Ishikawa (cell line): Measurements from ENCODE around the gene FLACC1.

ENCODE experiments used
- CEBPB ChIP-seq: IDR thresholded peaks from 2 replicates; pipeline ENCODE4 v1.6.1; 2012
- CREB1 ChIP-seq: IDR thresholded peaks from 2 replicates; pipeline ENCODE4 v1.6.1; 2012; ENCODE audit warnings: low read depth
- EGR1 ChIP-seq: IDR thresholded peaks from 2 replicates; pipeline ENCODE4 v1.6.1; 2012
- EP300 ChIP-seq: IDR thresholded peaks from 2 replicates; pipeline ENCODE4 v1.6.1; 2012; ENCODE audit warnings: borderline replicate concordance
- FOXM1 ChIP-seq: IDR thresholded peaks from 2 replicates; pipeline ENCODE4 v1.6.1; 2012; ENCODE audit warnings: low read depth, borderline replicate concordance
- NFIC ChIP-seq: IDR thresholded peaks from 2 replicates; pipeline ENCODE4 v1.6.1; 2012
- RAD21 ChIP-seq: IDR thresholded peaks from 2 replicates; pipeline ENCODE4 v1.6.1; 2012; ENCODE audit warnings: low read depth
- REST ChIP-seq: IDR thresholded peaks from 2 replicates; pipeline ENCODE4 v1.6.1; 2012; ENCODE audit warnings: low read depth, mild to moderate bottlenecking
- TAF1 ChIP-seq: IDR thresholded peaks from 2 replicates; pipeline ENCODE4 v1.6.1; 2012; ENCODE audit warnings: low read depth, mild to moderate bottlenecking
- TCF12 ChIP-seq: IDR thresholded peaks from 2 replicates; pipeline ENCODE4 v1.6.1; 2012; ENCODE audit warnings: low read depth
- TEAD4 ChIP-seq: IDR thresholded peaks from 2 replicates; pipeline ENCODE4 v1.6.1; 2012
- USF1 ChIP-seq: IDR thresholded peaks from 2 replicates; pipeline ENCODE4 v1.6.1; 2012
- YY1 ChIP-seq: IDR thresholded peaks from 2 replicates; pipeline ENCODE4 v1.6.1; 2012; ENCODE audit warnings: low read depth
- ZBTB7A ChIP-seq: IDR thresholded peaks from 2 replicates; pipeline ENCODE4 v1.6.1; 2012; ENCODE audit warnings: low read depth
- TF ChIP-seq, protein P1 (sequence below): IDR thresholded peaks from 2 replicates; pipeline ENCODE4 v1.6.1; 2012

FLACC1 gene

DNA sequence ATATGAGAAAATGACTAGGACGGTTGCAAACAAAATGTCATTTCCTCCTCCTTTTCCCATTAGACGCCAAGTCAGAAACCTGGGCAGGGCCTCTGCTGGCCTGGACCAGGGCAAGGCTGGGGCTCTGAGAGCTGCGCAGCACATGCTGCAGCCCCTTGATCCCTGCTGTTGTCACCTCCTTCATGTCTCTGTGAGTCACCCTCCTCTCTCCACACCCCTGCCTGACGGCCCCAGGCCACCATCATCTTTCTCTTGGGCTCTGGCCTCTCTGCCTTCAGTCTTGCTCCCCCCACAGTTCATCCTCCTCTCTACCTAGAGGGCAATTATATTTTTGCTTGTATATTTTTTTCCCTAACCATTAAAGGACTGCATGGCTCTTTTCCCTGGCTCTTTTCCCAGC is 10.0 kb downstream of the FLACC1 start:
- TF ChIP-seq TCF12: no peak
- TF ChIP-seq CEBPB: no peak

- TF ChIP-seq TCF12 (no peak), EGR1 (no peak), USF1 (no peak), ZBTB7A (no peak), FOXM1 (no peak), EP300 (no peak), REST (no peak), TAF1 (no peak), CEBPB (no peak), NFIC (no peak), YY1 (no peak), TEAD4 (no peak), CREB1 (no peak), RAD21 (no peak)
- TF ChIP-seq, protein P1, sequence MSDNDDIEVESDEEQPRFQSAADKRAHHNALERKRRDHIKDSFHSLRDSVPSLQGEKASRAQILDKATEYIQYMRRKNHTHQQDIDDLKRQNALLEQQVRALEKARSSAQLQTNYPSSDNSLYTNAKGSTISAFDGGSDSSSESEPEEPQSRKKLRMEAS: no peak
These were observed 11.4 kb downstream of the FLACC1 start for GRCh38 chr2:201345625-201346213.

GRCh38 chr2:201344663-201345366 is 12.3 kb downstream of the FLACC1 start:
- TF ChIP-seq RAD21: peak; percentile 12; the same call in 1 of the 2 replicates
- no peak for TF ChIP-seq CEBPB

- TF ChIP-seq FOXM1 (no peak), NFIC (no peak), CEBPB (no peak), USF1 (no peak), REST (no peak), CREB1 (no peak), EGR1 (no peak), EP300 (no peak), TAF1 (no peak)
- TF ChIP-seq, protein P1: no peak
These were observed 13.6 kb downstream of the FLACC1 start for GRCh38 chr2:201343559-201343958.

- no peak for TF ChIP-seq TAF1
- TF ChIP-seq ZBTB7A: no peak
- no peak for TF ChIP-seq CREB1
- no peak for TF ChIP-seq CEBPB
- TF ChIP-seq TCF12: no peak
- no peak for TF ChIP-seq RAD21
- TF ChIP-seq EGR1: no peak
- no peak for TF ChIP-seq FOXM1
- TF ChIP-seq, protein P1: no peak
- no peak for TF ChIP-seq NFIC
- no peak for TF ChIP-seq YY1
- no peak for TF ChIP-seq USF1
- TF ChIP-seq REST: no peak
These were observed 14.2 kb downstream of the FLACC1 start for GRCh38 chr2:201342923-201343322.
